ENCODE data around the gene AVPR1B. TPM values are rescaled to one million over a fixed set of nuclear protein-coding genes. Genes with fewer than 3 reads are reported as not detected.

AVPR1B gene
- polyA plus RNA-seq, 1 experiment = not detected

DNA sequence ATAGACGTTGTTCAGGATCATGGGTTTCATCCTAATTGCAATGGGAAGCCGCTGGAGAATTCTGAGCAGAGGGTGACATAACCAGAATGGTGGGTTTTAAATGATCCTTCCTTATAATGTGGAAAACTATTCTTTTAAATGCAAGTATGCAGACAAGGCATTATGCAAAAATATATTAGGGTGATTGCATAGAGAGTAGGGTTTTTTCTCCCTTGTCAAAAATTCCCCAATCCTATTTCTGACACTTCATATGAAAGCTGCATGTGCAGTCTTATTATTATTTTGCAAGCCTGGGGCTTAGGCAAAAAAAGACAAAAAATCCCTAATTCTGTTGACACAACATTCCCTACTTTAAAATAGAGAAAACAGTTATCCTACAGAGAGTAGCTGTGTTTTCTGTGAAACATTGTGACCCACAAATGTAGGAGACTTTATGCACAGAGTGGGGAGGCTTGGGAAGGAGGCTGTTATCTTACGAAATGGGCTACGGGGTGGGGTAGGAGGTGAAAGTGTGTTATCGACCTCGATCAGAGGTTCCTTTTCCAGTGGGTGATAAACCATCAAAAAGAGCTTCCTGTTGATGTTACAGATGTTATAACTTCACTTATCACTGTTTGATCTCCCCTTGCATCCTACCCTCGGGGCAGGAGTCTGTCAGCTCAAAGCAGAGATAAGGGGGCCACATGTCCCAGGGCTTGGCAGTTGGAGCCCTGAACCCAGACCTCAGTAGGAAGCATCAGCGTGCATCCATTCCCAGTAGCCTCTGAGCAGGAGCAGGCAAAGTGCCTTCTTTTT lies 37.0 kb downstream of the AVPR1B start:
- Histone ChIP-seq H3K9me3 (ENCODE audit: control insufficient read depth, insufficient read depth, low read length) (no peaks in the 10 kb centered on the region), H3K4me3 (ENCODE audit: low read depth, low read length) (no peak overlapping the region), H3K27me3 (ENCODE audit: control insufficient read depth, insufficient read depth, low read length) (peaks cover 42% of the 10 kb centered on the region), H3K27ac (ENCODE audit: low read depth, low read length) (no peak overlapping the region)
- TF ChIP-seq, protein P1, sequence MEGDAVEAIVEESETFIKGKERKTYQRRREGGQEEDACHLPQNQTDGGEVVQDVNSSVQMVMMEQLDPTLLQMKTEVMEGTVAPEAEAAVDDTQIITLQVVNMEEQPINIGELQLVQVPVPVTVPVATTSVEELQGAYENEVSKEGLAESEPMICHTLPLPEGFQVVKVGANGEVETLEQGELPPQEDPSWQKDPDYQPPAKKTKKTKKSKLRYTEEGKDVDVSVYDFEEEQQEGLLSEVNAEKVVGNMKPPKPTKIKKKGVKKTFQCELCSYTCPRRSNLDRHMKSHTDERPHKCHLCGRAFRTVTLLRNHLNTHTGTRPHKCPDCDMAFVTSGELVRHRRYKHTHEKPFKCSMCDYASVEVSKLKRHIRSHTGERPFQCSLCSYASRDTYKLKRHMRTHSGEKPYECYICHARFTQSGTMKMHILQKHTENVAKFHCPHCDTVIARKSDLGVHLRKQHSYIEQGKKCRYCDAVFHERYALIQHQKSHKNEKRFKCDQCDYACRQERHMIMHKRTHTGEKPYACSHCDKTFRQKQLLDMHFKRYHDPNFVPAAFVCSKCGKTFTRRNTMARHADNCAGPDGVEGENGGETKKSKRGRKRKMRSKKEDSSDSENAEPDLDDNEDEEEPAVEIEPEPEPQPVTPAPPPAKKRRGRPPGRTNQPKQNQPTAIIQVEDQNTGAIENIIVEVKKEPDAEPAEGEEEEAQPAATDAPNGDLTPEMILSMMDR (IDR thresholded peaks at IDR 0.05; ENCODE audit: low read depth, low read length) = no peak
- no peak for DNase-seq (ENCODE audit: low read depth, low spot score)
- POLR2A ChIA-PET = no interaction called here
- CTCF ChIA-PET = interaction anchor here (1.3 to 1.7 kb wide), 2 partner anchors 26 to 50 kb away, joined by 4 to 5 read pairs; no protein-coding TSS in a partner anchor

DNA sequence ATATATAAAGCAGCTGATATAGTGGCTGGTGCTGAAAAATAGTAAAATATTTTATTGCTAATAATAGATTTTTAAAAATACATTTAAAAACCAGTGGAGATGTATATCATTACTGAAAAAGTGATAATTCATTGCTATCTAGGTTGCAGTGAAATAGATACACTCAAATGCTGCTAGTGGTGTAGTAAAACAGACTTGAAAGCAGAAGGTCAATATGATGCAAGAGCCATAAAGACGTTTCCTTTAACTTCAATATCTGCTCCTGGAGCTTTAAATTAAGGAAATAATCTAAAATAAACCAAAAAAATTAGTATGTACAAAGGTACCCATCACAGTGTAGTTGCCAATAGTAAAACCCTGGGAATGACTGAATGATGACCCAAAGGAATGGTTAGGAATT lies 38.1 kb downstream of the AVPR1B start:
- TF ChIP-seq, protein P1 (IDR thresholded peaks at IDR 0.05; ENCODE audit: low read depth, low read length) = no peak
- ChIA-PET POLR2A (no interaction called here), CTCF (interaction anchor here (1.1 to 1.7 kb wide), 3 partner anchors 27 to 160 kb away, joined by 3 to 5 read pairs (median 4); no protein-coding TSS in a partner anchor)
- Histone ChIP-seq H3K27ac (ENCODE audit: low read depth, low read length) (no peak overlapping the region), H3K9me3 (ENCODE audit: control insufficient read depth, insufficient read depth, low read length) (no peaks in the 10 kb centered on the region), H3K27me3 (ENCODE audit: control insufficient read depth, insufficient read depth, low read length) (peaks cover 36% of the 10 kb centered on the region), H3K4me3 (ENCODE audit: low read depth, low read length) (no peak overlapping the region)
- DNase-seq (ENCODE audit: low read depth, low spot score) = no peak

DNA sequence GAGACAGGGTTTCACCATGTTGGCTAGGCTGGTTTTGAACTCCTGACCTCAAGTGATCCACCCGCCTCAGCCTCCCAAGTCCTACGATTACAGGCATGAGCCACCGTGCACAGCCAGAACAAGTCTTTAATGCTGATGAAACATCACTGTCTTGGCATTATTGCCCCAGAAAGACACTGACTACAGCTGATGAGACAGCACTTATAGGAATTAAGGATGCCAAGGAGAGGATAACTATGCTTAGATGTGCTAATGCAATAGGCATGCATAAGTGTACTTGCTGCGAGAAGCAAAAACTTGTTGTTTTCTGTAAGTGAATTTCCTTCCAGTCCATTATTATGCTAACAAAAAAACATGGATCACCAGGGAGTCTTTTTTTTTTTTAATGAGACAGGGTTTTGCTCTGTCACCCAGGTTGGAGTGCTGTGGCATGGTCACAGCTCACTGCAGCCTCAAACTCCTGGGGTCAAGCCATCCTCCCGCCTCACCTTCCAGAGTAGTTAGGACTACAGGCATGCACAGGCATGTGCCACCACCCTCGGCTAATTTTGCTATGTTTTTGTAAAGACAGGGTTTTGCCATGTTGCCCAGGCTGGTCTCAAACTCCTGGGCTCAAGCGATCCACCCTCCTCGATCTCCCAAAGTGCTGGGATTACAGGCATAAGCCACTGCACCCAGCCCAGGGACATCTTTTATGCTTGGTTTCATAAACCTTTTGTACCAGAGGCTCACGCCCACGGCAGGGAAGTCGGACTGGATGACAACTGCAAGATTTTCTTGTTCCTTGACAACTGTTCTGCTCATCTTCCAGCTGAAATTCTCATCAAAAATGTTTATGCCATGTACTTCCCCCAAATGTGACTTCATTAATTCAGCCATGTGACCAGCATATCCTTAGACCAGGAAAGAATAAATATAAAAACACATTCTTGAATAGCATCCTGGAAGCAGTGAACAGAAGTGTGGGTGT lies 41.1 kb downstream of the AVPR1B start:
- no peak overlapping the region for H3K27ac ChIP-seq (ENCODE audit: low read depth, low read length)
- TF ChIP-seq, protein P1 (IDR thresholded peaks at IDR 0.05; ENCODE audit: low read depth, low read length) = no peak
- H3K27me3 ChIP-seq (ENCODE audit: control insufficient read depth, insufficient read depth, low read length) = peaks cover 22% of the 10 kb centered on the region
- ChIA-PET POLR2A (no interaction called here), CTCF (interaction anchor here (0.7 to 0.8 kb wide), 2 partner anchors 32 to 99 kb away, joined by 3 to 4 read pairs; no protein-coding TSS in a partner anchor)
- H3K4me3 ChIP-seq (ENCODE audit: low read depth, low read length) = no peak overlapping the region
- no peak for DNase-seq (ENCODE audit: low read depth, low spot score)
- H3K9me3 ChIP-seq (ENCODE audit: control insufficient read depth, insufficient read depth, low read length) = no peaks in the 10 kb centered on the region

DNA sequence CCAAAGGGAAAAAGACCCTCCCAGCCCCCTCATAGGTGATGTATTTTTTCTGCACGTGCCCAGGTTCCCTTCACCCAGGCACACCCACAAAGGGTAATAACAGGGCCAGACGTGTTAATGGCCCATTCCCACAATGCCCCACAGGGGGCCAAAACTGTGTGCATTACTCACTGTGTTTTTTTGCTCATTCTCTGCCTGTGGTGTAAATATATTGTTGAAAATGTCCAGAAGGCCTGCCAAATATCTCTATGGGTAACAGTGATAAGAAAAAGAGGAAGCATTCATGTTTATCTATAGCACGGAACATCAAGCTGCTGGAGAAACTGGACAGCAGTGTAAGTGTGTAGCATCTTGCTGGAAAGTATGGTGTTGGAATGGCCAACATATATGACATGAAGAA lies 42.3 kb downstream of the AVPR1B start:
- no peak overlapping the region for H3K4me3 ChIP-seq (ENCODE audit: low read depth, low read length)

More for the DNA sequence above, 42.3 kb downstream of the AVPR1B start:
- Histone ChIP-seq H3K27me3 (ENCODE audit: control insufficient read depth, insufficient read depth, low read length) (peaks cover 14% of the 10 kb centered on the region), H3K27ac (ENCODE audit: low read depth, low read length) (no peak overlapping the region), H3K9me3 (ENCODE audit: control insufficient read depth, insufficient read depth, low read length) (no peaks in the 10 kb centered on the region)
- POLR2A ChIA-PET = no interaction called here
- CTCF ChIA-PET = interaction anchor here (0.8 kb wide), 1 partner anchor 98 kb away, joined by 3 read pairs; no protein-coding TSS in a partner anchor
- no peak for DNase-seq (ENCODE audit: low read depth, low spot score)
- TF ChIP-seq, protein P1 (IDR thresholded peaks at IDR 0.05; ENCODE audit: low read depth, low read length) = no peak
